Omental fat pad (tissue), 4 donors: ENCODE results near the gene ITGA1. TPM values are rescaled to one million over a fixed set of nuclear protein-coding genes. Genes with fewer than 3 reads are reported as not detected.
A peak's percentile ranks its signal among the peaks of the same experiment; 100 is the strongest.

Experiments
- ATAC-seq: fragments of 150-250 bp; one replicate; pipeline ENCODE4 v1.9.1; 2016; ENCODE audit warnings: mild to moderate bottlenecking, moderate library complexity; ENCODE audit not compliant: low FRiP score
- DNase-seq: peaks from one replicate; pipeline ENCODE4 v3.0.0-alpha.2; 2019; ENCODE audit warnings: low spot score
- total RNA-seq, 4 donors: library from RNA; depleted of rRNA; stranded (reverse); fragments of >200 nt; gene quantifications; one replicate each; pipeline ENCODE4 v1.1.0, GENCODE V29; 2016
- TF ChIP-seq, protein P1 (sequence below), 3 donors: fragments of 450-650 bp; IDR thresholded peaks; one replicate each; pipeline ENCODE4 v1.5.1; 2016 to 2017; ENCODE audit warnings: antibody characterized with exemption in 3 of 3, mild to moderate bottlenecking in 3 of 3, moderate library complexity in 2 of 3

Gene ITGA1
- total RNA-seq, 4 donors from 2014 or later, result 23.0 to 181 (median 55.0) TPM

- TF ChIP-seq, protein P1, sequence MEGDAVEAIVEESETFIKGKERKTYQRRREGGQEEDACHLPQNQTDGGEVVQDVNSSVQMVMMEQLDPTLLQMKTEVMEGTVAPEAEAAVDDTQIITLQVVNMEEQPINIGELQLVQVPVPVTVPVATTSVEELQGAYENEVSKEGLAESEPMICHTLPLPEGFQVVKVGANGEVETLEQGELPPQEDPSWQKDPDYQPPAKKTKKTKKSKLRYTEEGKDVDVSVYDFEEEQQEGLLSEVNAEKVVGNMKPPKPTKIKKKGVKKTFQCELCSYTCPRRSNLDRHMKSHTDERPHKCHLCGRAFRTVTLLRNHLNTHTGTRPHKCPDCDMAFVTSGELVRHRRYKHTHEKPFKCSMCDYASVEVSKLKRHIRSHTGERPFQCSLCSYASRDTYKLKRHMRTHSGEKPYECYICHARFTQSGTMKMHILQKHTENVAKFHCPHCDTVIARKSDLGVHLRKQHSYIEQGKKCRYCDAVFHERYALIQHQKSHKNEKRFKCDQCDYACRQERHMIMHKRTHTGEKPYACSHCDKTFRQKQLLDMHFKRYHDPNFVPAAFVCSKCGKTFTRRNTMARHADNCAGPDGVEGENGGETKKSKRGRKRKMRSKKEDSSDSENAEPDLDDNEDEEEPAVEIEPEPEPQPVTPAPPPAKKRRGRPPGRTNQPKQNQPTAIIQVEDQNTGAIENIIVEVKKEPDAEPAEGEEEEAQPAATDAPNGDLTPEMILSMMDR (IDR thresholded peaks at IDR 0.05), result no peak
- DNase-seq, result no peak
- no peak for ATAC-seq
These were observed 122.4 kb downstream of the ITGA1 start for GRCh38 chr5:52910071-52910470.

- no peak for DNase-seq
- peak; percentile 89 for ATAC-seq
- TF ChIP-seq, protein P1 (IDR thresholded peaks at IDR 0.05), result peak in 1 of 3 donors; percentile 46
These were observed 127.6 kb downstream of the ITGA1 start for GRCh38 chr5:52915176-52915875.

DNA sequence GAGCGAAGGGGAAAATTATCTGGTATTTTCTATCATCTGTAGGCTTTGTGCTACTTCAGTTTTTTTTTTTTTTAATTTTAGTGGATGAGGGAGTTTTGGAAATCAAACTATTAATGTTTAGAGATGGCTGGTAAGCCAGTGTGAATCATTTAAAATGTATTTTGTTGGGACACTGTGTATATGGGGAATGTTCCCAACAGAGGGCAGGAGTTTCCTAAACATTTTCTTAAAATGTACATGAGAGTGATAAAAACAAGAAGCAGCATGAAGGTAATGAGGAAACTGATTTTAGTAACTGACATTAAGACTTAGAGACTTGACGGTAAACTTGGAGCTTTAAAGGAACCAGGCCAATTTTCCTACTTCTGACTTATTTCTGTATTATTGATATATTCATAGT is 133.2 kb downstream of the ITGA1 start:
- DNase-seq (no peak), ATAC-seq (no peak)
- TF ChIP-seq, protein P1 (IDR thresholded peaks at IDR 0.05), result no peak

- TF ChIP-seq, protein P1 (IDR thresholded peaks at IDR 0.05), result no peak
- ATAC-seq, result no peak
These were observed 134.7 kb downstream of the ITGA1 start for GRCh38 chr5:52922384-52922783.

GRCh38 chr5:52924456-52924855 is 136.7 kb downstream of the ITGA1 start:
- DNase-seq (no peak), ATAC-seq (no peak)
- TF ChIP-seq, protein P1 (IDR thresholded peaks at IDR 0.05), result no peak

More at GRCh38 chr5:52922384-52922783, 134.7 kb downstream of the ITGA1 start:
- no peak for DNase-seq

GRCh38 chr5:52925001-52925400 is 137.3 kb downstream of the ITGA1 start:
- TF ChIP-seq, protein P1 (IDR thresholded peaks at IDR 0.05), result no peak
- ATAC-seq, result no peak
- no peak for DNase-seq

- no peak for ATAC-seq
- TF ChIP-seq, protein P1 (IDR thresholded peaks at IDR 0.05), result no peak
- DNase-seq, result no peak
These were observed 141.0 kb downstream of the ITGA1 start for GRCh38 chr5:52928689-52929088.
